ENCODE measurements around the gene DPH7. TPM values are rescaled to one million over a fixed set of nuclear protein-coding genes. Genes with fewer than 3 reads are reported as not detected.

Gene DPH7
- total and polyA plus RNA-seq, 2 of the 8 experiments (the other 6 are each of a cell fraction or from before 2014, with no cell fraction given): 44.6 to 45.5 TPM

GRCh38 chr9:137581361-137582285 lies 2.9 kb upstream of the DPH7 start:
- H2BK12ac ChIP-seq (ENCODE audit: low read depth, low read length): no peak overlapping the region
- no peak overlapping the region for H3K18ac ChIP-seq (ENCODE audit: extremely low read depth, low read length)
- H3K27ac ChIP-seq (ENCODE audit: low read depth, low read length): no peak overlapping the region; the same call in 1 of the 2 replicates
- H3K4me1 ChIP-seq (replicated peaks in 1 of 4; ENCODE audit: control insufficient read depth in 3 of 4, insufficient read depth in 4 of 4, low read length in 3 of 4): peaks cover 0 to 23% (median 7%) of the 10 kb centered on the region in 4 experiments; a peak in 6 of 7 replicates
- peaks cover 10 to 46% (median 33%) of the 10 kb centered on the region in 4 experiments; a peak in 7 of 8 replicates for H3K36me3 ChIP-seq (ENCODE audit: control insufficient read depth in 2 of 4, insufficient read depth in 4 of 4, low read length in 3 of 4)
- no peak overlapping the region for H3K4me2 ChIP-seq (ENCODE audit: insufficient read depth in 1 of 2, low read depth in 2 of 2, low read length in 2 of 2)
- no peak for TF ChIP-seq RFX5 (IDR thresholded peaks at IDR 0.05; ENCODE audit: borderline replicate concordance, low read depth, low read length)
- no peak for TF ChIP-seq ATF2 (IDR thresholded peaks at IDR 0.05; ENCODE audit: low read length)
- no peak for TF ChIP-seq KDM1A (IDR thresholded peaks at IDR 0.05; ENCODE audit: borderline replicate concordance, low read length)
- no peak for TF ChIP-seq EP300 (IDR thresholded peaks at IDR 0.05; ENCODE audit: borderline replicate concordance in 1 of 2, low read depth in 2 of 2, low read length in 2 of 2)
- TF ChIP-seq SIX5 (IDR thresholded peaks at IDR 0.05; ENCODE audit: low read depth, low read length): no peak
- TF ChIP-seq CREB1 (IDR thresholded peaks at IDR 0.05): no peak
- no peak for TF ChIP-seq CHD2 (IDR thresholded peaks at IDR 0.05; ENCODE audit: low read length)
- no peak for TF ChIP-seq POU5F1 (IDR thresholded peaks at IDR 0.05; ENCODE audit: low read depth, low read length)
- no peak for TF ChIP-seq SRF (IDR thresholded peaks at IDR 0.05; ENCODE audit: low read depth, low read length)
- no peaks in the 10 kb centered on the region for H3K27me3 ChIP-seq (replicated peaks in 1 of 4; ENCODE audit: control insufficient read depth in 3 of 4, extremely low read depth in 1 of 4, insufficient read depth in 3 of 4, low read length in 3 of 4)
- no peak overlapping the region for H4K8ac ChIP-seq (ENCODE audit: extremely low read depth, insufficient read depth, low read length)
- H3K9me3 ChIP-seq (ENCODE audit: insufficient read depth in 2 of 2, low read depth in 1 of 2, low read length in 1 of 2): no peaks in the 10 kb centered on the region
- no peak overlapping the region for H2BK20ac ChIP-seq (ENCODE audit: low read length)
- no peak overlapping the region for H2BK5ac ChIP-seq (ENCODE audit: low read depth, low read length)
- no peak overlapping the region for H3K56ac ChIP-seq (replicated peaks; ENCODE audit: insufficient read length, low read depth, low read length)
- H4K91ac ChIP-seq (replicated peaks; ENCODE audit: insufficient read length, low read length): no peak overlapping the region
- no peak overlapping the region for H2BK15ac ChIP-seq (ENCODE audit: low read length)
- CTCF ChIA-PET (ENCODE audit: partially characterized antibody): interaction anchor here (0.6 to 5.9 kb wide), 36 partner anchors 8 to 418 kb away, joined by 3 to 46 read pairs (median 4); partner anchors contain the start of genes EHMT1 and ZMYND19
- H3K79me1 ChIP-seq (ENCODE audit: low read depth, low read length): peaks cover 30% of the 10 kb centered on the region
- no peak overlapping the region for H2AFZ ChIP-seq (ENCODE audit: low read length)
- H4K20me1 ChIP-seq (replicated peaks in 1 of 2; ENCODE audit: control insufficient read depth in 1 of 2, insufficient read depth in 2 of 2, low read length in 2 of 2): peaks cover 11 to 42% of the 10 kb centered on the region in 2 experiments
- H3K9ac ChIP-seq (replicated peaks in 1 of 4; ENCODE audit: extremely low read depth in 1 of 4, low read depth in 3 of 4, low read length in 3 of 4): no peak overlapping the region
- H3K14ac ChIP-seq (ENCODE audit: insufficient read length): no peak overlapping the region
- H3K4ac ChIP-seq (replicated peaks; ENCODE audit: insufficient read length, low read depth, low read length): no peak overlapping the region
- 93% methylated on average over 22 of the region's 22 CpGs; no CpG with 5 or more reads in 1 of the 2 experiments for WGBS, 2 experiments (ENCODE audit: extremely low coverage in 1 of 2, insufficient coverage in 1 of 2, insufficient read length in 1 of 2, insufficient replicate concordance in 2 of 2, low coverage in 1 of 2, low lambda C conversion rate in 2 of 2, missing lambda C conversion rate in 1 of 2)
- H3K23me2 ChIP-seq (ENCODE audit: low read depth, low read length): peaks cover 3% of the 10 kb centered on the region; the same call in 1 of the 2 replicates
- no peak for DNase-seq (ENCODE audit: low read depth in 1 of 2, low spot score in 2 of 2)
- POLR2A ChIA-PET (ENCODE audit: partially characterized antibody): interaction anchor here (0.6 to 4.6 kb wide), 15 partner anchors 8 to 207 kb away, joined by 3 to 45 read pairs (median 3); partner anchors contain the start of genes EHMT1 and ZMYND19
- H3K4me3 ChIP-seq (ENCODE audit: extremely low read depth in 1 of 4, insufficient read depth in 2 of 4, low read depth in 3 of 4, low read length in 4 of 4): no peak overlapping the region
- H3K23ac ChIP-seq (ENCODE audit: insufficient read length): no peak overlapping the region
- H3K79me2 ChIP-seq (ENCODE audit: control insufficient read depth in 1 of 2, insufficient read depth in 2 of 2, low read length in 2 of 2): peaks cover 12 to 15% of the 10 kb centered on the region in 2 experiments
- no peak overlapping the region for H2AK5ac ChIP-seq (ENCODE audit: low read depth, low read length)
- no peak overlapping the region for H4K5ac ChIP-seq (ENCODE audit: insufficient read length, low read depth, low read length)
- FAIRE-seq: no peak
- no peak overlapping the region for H2BK120ac ChIP-seq (replicated peaks; ENCODE audit: low read depth, low read length)
